Astrocyte (in vitro differentiated cells and primary cell): ENCODE results near the gene DNAJC17. TPM values are rescaled to one million over a fixed set of nuclear protein-coding genes. Genes with fewer than 3 reads are reported as not detected.

Experiments
- DNase-seq: peaks from one replicate; pipeline ENCODE4 v3.0.0-alpha.2; 2010; ENCODE audit warnings: low read depth
- FAIRE-seq: peaks from 2 replicates; lab custom pipeline; 2011; peaks lifted over from hg19 to GRCh38; lab: Jason Lieb, UNC
- H2AFZ ChIP-seq: 2 replicates; pipeline ENCODE4 v1.6.0; 2012; ENCODE audit warnings: low read depth, low read length, inconsistent platforms
- H3K27ac ChIP-seq: 2 replicates; pipeline ENCODE4 v1.5.1; 2011; ENCODE audit warnings: low read depth, low read length, inconsistent platforms
- H3K27me3 ChIP-seq: 2 replicates; pipeline ENCODE4 v1.6.0; 2011; ENCODE audit warnings: low read length, inconsistent platforms; ENCODE audit not compliant: insufficient read depth
- H3K36me3 ChIP-seq: 2 replicates; pipeline ENCODE4 v1.5.1; 2011; ENCODE audit warnings: low read length, inconsistent platforms; ENCODE audit not compliant: insufficient read depth
- H3K4me1 ChIP-seq: 2 replicates; pipeline ENCODE4 v1.5.1; 2011; ENCODE audit warnings: low read length, inconsistent platforms; ENCODE audit not compliant: insufficient read depth
- H3K4me2 ChIP-seq: 2 replicates; pipeline ENCODE4 v1.6.0; 2012; ENCODE audit warnings: low read length, inconsistent platforms
- H3K4me3 ChIP-seq: 2 replicates; pipeline ENCODE4 v1.5.1; 2011; ENCODE audit warnings: low read depth, mild to moderate bottlenecking, low read length, inconsistent platforms; ENCODE audit not compliant: insufficient read depth
- H3K79me2 ChIP-seq: 2 replicates; pipeline ENCODE4 v1.6.0; 2012; ENCODE audit warnings: mild to moderate bottlenecking, low read length, inconsistent platforms; ENCODE audit not compliant: insufficient read depth
- H3K9ac ChIP-seq: 2 replicates; pipeline ENCODE4 v1.6.0; 2012; ENCODE audit warnings: mild to moderate bottlenecking, low read length, inconsistent platforms
- H3K9me3 ChIP-seq: 2 replicates; pipeline ENCODE4 v1.5.1; 2012; ENCODE audit warnings: low read depth, mild to moderate bottlenecking, low read length, inconsistent platforms; ENCODE audit not compliant: insufficient read depth
- H4K20me1 ChIP-seq: 2 replicates; pipeline ENCODE4 v1.6.0; 2012; ENCODE audit warnings: low read length, inconsistent platforms; ENCODE audit not compliant: insufficient read depth
- H3K27ac Mint-ChIP-seq: one replicate; pipeline ENCODE4 v1.8.0; 2021; ENCODE audit warnings: mild to moderate bottlenecking, mixed read lengths; ENCODE audit not compliant: unreplicated experiment
- H3K27me3 Mint-ChIP-seq: one replicate; pipeline ENCODE4 v1.8.0; 2021; ENCODE audit warnings: low read depth, mixed read lengths; ENCODE audit not compliant: unreplicated experiment
- H3K36me3 Mint-ChIP-seq: one replicate; pipeline ENCODE4 v1.8.0; 2021; ENCODE audit warnings: low read depth, mixed read lengths; ENCODE audit not compliant: unreplicated experiment
- H3K4me1 Mint-ChIP-seq: one replicate; pipeline ENCODE4 v1.8.0; 2021; ENCODE audit warnings: low read depth, mixed read lengths; ENCODE audit not compliant: unreplicated experiment
- H3K4me3 Mint-ChIP-seq: one replicate; pipeline ENCODE4 v1.8.0; 2021; ENCODE audit warnings: mild to moderate bottlenecking, moderate library complexity, mixed read lengths; ENCODE audit not compliant: unreplicated experiment
- H3K9me3 Mint-ChIP-seq: one replicate; pipeline ENCODE4 v1.8.0; 2021; ENCODE audit warnings: mild to moderate bottlenecking, mixed read lengths; ENCODE audit not compliant: unreplicated experiment
- EZH2 ChIP-seq: IDR thresholded peaks from 2 replicates; pipeline ENCODE4 v1.6.1; 2012; ENCODE audit warnings: mild to moderate bottlenecking, low read length, inconsistent platforms; ENCODE audit not compliant: insufficient read depth
- total RNA-seq: library from RNA; stranded (reverse); gene quantifications from 2 replicates; pipeline ENCODE4 v1.2.1, GENCODE V29; 2021
- TF ChIP-seq, protein P1 (sequence below): IDR thresholded peaks from 2 replicates; pipeline ENCODE4 v1.5.1; 2011; ENCODE audit warnings: low read depth, mild to moderate bottlenecking, inconsistent platforms, low read length, moderate library complexity; ENCODE audit not compliant: insufficient read depth

The DNAJC17 gene
- total RNA-seq, 1 donor from 2014 or later = 21.0 TPM

DNA sequence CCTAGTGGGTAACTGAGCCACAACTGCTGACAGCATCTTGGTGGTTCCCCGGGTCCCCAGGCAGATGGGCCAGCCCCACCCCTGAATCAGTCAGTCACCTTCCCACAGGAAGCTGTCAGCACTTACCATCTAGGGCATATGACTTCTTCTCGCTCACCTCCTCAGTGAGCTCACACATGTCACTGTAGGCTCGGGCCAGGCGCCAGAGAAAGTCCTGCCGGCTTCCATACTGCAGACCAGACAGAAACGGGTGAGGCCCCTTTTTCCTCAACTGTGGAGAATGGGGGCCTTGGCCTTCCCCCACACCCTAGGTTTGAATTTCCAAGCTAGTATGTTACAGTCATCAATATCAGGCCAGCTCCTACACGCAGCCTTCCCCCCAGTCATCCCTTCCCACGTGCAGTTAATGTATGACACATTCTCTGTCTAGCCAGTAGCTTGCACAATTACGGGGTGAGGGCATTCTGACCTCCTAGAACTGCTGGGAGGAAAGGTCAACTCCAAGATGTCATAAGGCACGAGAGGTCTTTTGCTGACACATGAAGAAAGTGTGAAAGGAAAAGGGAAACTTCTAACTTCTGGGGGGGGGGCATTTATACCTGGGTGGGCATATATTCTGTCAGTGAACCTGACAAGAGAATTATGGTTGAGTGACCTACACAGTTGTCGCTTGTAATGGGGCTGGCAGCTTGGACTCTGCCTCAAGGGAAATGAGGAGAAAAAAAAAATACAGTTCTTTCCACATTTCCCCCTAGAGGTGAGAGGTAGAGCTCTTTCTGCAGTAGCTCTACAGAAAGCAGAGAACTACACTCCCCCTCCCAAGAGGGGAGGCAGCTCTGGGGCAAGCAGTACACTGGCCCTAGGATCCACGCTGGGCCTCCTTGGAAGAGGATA is 63.1 kb downstream of the DNAJC17 start:
- Mint-ChIP-seq H3K36me3 (peaks cover 15% of the 10 kb centered on the region), H3K4me1 (peaks cover 16% of the 10 kb centered on the region), H3K27me3 (no peaks in the 10 kb centered on the region), H3K27ac (peak overlapping the region; percentile 91), H3K9me3 (no peaks in the 10 kb centered on the region), H3K4me3 (peak overlapping the region; percentile 8)
- peak overlapping the region; percentile 7 for H3K9ac ChIP-seq
- H3K79me2 ChIP-seq = no peaks in the 10 kb centered on the region
- H3K4me2 ChIP-seq = peak overlapping the region; percentile 17
- no peak for TF ChIP-seq EZH2
- TF ChIP-seq, protein P1, sequence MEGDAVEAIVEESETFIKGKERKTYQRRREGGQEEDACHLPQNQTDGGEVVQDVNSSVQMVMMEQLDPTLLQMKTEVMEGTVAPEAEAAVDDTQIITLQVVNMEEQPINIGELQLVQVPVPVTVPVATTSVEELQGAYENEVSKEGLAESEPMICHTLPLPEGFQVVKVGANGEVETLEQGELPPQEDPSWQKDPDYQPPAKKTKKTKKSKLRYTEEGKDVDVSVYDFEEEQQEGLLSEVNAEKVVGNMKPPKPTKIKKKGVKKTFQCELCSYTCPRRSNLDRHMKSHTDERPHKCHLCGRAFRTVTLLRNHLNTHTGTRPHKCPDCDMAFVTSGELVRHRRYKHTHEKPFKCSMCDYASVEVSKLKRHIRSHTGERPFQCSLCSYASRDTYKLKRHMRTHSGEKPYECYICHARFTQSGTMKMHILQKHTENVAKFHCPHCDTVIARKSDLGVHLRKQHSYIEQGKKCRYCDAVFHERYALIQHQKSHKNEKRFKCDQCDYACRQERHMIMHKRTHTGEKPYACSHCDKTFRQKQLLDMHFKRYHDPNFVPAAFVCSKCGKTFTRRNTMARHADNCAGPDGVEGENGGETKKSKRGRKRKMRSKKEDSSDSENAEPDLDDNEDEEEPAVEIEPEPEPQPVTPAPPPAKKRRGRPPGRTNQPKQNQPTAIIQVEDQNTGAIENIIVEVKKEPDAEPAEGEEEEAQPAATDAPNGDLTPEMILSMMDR = no peak
- no peak overlapping the region for H2AFZ ChIP-seq
- peaks cover 34% of the 10 kb centered on the region for H4K20me1 ChIP-seq
- peaks cover 10% of the 10 kb centered on the region for H3K4me1 ChIP-seq
- peak overlapping the region; percentile 52 for H3K27ac ChIP-seq
- DNase-seq (peak; percentile 53), FAIRE-seq (no peak)
- H3K4me3 ChIP-seq = no peak overlapping the region
- no peaks in the 10 kb centered on the region for H3K9me3 ChIP-seq
- peaks cover 26% of the 10 kb centered on the region for H3K36me3 ChIP-seq
- no peaks in the 10 kb centered on the region for H3K27me3 ChIP-seq

DNA sequence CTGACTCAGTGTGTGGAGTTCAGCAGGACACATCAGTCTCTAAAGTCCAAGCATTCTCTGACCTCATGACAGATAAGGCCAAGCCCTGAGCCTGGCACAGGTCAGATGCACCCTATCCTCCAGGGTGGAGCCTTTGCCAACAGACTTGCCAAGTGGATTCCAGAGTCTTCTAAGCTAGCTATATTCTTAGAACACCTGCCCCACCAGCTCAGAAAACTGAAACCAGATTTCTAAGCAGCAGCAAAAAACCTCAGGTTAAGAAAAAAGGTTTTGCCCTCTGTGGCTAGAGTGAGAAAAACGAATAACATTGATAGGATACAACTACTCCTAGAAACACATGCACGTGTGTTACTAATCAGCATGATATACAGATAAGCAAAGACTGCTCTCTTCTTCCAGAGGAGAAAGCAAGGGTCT is 63.8 kb downstream of the DNAJC17 start:
- peak overlapping the region; percentile 7 for H3K9ac ChIP-seq
- FAIRE-seq = no peak
- peak overlapping the region; percentile 52 for H3K27ac ChIP-seq
- H3K27me3 ChIP-seq = no peaks in the 10 kb centered on the region
- peaks cover 19% of the 10 kb centered on the region for H3K4me1 Mint-ChIP-seq
- peaks cover 15% of the 10 kb centered on the region for H3K36me3 Mint-ChIP-seq
- peaks cover 10% of the 10 kb centered on the region for H3K4me1 ChIP-seq
- H3K27me3 Mint-ChIP-seq = no peaks in the 10 kb centered on the region
- peaks cover 32% of the 10 kb centered on the region for H4K20me1 ChIP-seq
- H3K4me3 ChIP-seq = no peak overlapping the region
- H2AFZ ChIP-seq = no peak overlapping the region
- no peak overlapping the region for H3K4me3 Mint-ChIP-seq
- H3K9me3 ChIP-seq = no peaks in the 10 kb centered on the region
- H3K27ac Mint-ChIP-seq = peak overlapping the region; percentile 91
- no peaks in the 10 kb centered on the region for H3K9me3 Mint-ChIP-seq
- H3K79me2 ChIP-seq = no peaks in the 10 kb centered on the region
- TF ChIP-seq, protein P1 = no peak
- no peak for TF ChIP-seq EZH2
- no peak for DNase-seq
- H3K4me2 ChIP-seq = no peak overlapping the region
- H3K36me3 ChIP-seq = peaks cover 27% of the 10 kb centered on the region

DNA sequence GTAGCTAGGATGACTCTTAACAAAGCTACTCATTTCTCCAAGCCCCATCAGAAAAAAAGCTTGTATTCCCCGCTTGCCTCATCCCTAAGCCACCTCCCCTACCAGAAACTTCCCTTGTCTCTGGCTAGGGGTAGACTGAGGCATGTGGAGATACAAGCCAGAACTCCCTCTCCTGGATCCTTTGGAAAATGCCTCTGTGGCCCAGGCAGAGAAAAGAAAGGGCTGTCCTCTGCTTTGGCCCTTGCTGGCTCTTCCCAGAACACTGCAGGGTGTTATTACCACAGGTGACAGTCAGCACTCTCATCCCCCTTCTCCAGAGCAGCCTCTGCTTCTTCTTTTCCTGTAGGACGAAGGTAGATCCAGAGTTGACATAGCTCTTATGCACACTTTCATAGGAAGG is 67.4 kb downstream of the DNAJC17 start:
- H3K27ac Mint-ChIP-seq = no peak overlapping the region
- Histone ChIP-seq H3K4me2 (no peak overlapping the region), H3K79me2 (no peaks in the 10 kb centered on the region), H3K4me3 (no peak overlapping the region), H4K20me1 (peaks cover 5% of the 10 kb centered on the region), H3K4me1 (peaks cover 10% of the 10 kb centered on the region), H2AFZ (no peak overlapping the region), H3K9me3 (no peaks in the 10 kb centered on the region), H3K27ac (no peak overlapping the region), H3K9ac (no peak overlapping the region), H3K36me3 (peaks cover 52% of the 10 kb centered on the region), H3K27me3 (no peaks in the 10 kb centered on the region)
- peaks cover 21% of the 10 kb centered on the region for H3K36me3 Mint-ChIP-seq
- no peak for DNase-seq
- no peaks in the 10 kb centered on the region for H3K27me3 Mint-ChIP-seq
- FAIRE-seq = no peak
- peaks cover 17% of the 10 kb centered on the region for H3K4me1 Mint-ChIP-seq
- H3K4me3 Mint-ChIP-seq = no peak overlapping the region
- TF ChIP-seq, protein P1 = no peak
- TF ChIP-seq EZH2 = no peak
- no peaks in the 10 kb centered on the region for H3K9me3 Mint-ChIP-seq
